Measurements from ENCODE around the gene KRT15.

KRT15 gene

DNA sequence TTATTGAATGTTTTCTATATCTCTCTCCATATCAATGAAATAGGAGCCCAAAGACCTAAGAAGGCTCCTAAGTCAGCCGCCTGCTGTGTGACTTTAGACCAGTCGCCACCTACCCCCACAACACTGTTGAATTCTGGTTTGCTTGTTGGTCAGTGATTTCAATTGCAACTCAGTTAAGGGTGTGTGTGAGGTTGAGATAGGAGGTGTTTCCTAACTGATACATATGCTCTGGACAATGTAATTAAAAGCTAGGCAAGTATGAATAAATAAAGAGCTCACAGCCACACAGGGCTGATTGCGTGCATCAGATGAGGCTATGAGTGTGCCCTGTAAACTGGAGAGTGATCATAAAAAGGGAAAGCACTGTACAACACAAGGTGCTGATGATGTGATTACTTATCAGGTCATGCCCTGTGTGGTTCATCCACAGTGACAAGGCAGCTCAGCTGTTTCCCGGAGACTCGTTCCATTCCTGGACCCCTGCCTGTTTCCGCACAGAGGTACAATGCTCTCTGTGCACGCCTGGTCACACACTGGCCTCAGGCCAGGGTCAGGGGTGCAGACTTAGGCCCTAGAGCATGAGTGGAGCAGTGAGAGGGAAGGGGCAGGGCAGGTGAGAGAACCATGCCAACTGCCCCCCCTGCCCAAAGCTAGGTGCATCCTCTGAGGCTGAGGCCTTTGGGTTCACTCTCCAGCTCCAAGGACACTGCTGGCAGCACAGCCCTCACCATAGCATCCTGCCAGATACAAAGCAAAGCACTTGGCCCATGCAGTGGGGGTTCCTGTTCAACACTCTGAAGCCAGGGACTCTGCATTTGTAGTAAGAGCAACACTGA is 34.5 kb downstream of the KRT15 start:
- TF ChIP-seq, protein P1, sequence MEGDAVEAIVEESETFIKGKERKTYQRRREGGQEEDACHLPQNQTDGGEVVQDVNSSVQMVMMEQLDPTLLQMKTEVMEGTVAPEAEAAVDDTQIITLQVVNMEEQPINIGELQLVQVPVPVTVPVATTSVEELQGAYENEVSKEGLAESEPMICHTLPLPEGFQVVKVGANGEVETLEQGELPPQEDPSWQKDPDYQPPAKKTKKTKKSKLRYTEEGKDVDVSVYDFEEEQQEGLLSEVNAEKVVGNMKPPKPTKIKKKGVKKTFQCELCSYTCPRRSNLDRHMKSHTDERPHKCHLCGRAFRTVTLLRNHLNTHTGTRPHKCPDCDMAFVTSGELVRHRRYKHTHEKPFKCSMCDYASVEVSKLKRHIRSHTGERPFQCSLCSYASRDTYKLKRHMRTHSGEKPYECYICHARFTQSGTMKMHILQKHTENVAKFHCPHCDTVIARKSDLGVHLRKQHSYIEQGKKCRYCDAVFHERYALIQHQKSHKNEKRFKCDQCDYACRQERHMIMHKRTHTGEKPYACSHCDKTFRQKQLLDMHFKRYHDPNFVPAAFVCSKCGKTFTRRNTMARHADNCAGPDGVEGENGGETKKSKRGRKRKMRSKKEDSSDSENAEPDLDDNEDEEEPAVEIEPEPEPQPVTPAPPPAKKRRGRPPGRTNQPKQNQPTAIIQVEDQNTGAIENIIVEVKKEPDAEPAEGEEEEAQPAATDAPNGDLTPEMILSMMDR (IDR thresholded peaks at IDR 0.05): no peak
- TF ChIP-seq ZFX (IDR thresholded peaks at IDR 0.05; ENCODE audit: borderline replicate concordance): no peak
- no peak overlapping the region for H3K27ac ChIP-seq

DNA sequence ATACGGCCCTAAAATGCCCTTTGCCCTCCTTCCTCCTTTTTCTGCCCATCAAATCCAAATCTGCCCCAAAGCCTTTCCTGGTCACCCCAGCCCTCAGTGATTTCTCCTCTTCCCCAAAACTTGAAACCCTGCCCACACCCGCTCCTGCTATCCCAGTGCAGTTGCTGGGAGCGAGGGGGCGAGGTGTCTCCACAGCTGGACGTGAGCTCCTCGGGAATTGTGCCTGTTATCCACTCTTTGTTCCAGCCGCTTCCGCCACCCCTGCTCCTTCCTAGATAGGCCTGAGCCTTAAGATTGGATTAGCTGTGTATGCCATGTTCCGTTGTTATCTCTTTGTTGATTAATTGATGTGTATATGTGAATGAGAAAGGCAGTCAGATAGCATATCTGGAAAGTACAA is 35.2 kb downstream of the KRT15 start:
- no peak overlapping the region for H3K27ac ChIP-seq
- no peak for TF ChIP-seq ZFX (IDR thresholded peaks at IDR 0.05; ENCODE audit: borderline replicate concordance)
- TF ChIP-seq, protein P1 (IDR thresholded peaks at IDR 0.05): no peak

DNA sequence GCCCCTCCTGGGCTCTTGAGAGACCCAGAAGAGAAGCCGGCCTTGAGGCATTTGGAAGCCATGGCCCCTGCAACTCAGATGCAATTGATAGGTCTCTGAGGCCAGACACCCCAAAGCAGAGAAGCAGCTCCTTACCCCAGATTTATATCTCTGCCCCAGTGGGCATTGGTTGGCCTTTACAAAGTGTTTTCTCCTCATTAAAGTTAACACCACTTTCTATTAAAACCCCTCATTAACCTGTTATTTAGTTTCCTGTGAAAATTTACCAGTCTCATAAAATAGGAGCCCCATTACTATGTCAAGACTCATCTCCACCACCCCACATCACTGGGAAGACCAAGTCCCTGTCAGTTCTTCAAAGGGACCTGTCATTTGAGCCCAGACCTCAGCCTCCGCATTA is 37.7 kb downstream of the KRT15 start, which contains the start of gene KRT35:
KRT35 (minus strand) TSS at position 116 of the 400 bp plus-strand sequence; CDS start at position 62, 54 bp downstream.
- H3K27ac ChIP-seq: no peak within 1 kb of the TSS
- no peak for TF ChIP-seq ZFX (IDR thresholded peaks at IDR 0.05; ENCODE audit: borderline replicate concordance)
- TF ChIP-seq, protein P1 (IDR thresholded peaks at IDR 0.05): no peak

DNA sequence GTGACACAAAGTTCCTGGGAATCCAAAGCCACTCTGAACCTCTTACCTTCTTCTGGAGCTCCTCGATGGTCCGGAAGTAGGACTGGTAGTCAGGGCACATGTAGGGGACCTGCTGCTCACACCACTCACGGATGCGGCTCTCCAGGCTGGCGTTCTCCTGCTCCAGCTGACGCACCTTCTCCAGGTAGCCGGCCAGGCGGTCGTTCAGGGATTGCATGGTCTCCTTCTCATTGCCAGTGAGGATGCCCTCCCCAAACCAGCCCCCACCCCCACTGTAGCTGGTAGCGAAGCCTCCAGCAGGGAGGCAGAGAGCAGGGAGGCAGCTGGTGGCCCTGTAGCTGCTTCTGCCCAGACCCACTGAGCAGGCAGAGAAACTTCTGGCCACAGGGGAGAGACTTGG is 38.1 kb downstream of the KRT15 start:
- no peak overlapping the region for H3K27ac ChIP-seq
- TF ChIP-seq ZFX (IDR thresholded peaks at IDR 0.05; ENCODE audit: borderline replicate concordance): no peak
- TF ChIP-seq, protein P1 (IDR thresholded peaks at IDR 0.05): no peak

DNA sequence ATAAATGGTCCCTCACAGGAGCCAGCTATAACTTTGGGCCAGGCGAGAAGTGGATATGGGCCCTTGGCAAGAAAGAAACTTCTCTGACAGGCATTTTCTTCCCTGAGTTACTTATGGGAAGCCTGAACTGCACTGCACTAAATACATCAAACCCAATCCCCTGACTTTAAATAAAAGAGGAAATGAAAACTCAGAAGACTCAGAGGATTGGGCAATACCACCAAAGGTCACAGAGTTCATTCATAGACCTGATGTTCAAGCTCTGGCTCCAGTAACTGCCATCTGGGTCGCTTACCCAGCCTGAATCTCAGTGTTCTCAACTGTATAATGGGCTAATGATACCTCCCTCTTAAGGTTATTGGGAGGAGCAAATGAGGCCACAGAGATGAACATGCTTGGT is 38.6 kb downstream of the KRT15 start:
- no peak overlapping the region for H3K27ac ChIP-seq
- TF ChIP-seq ZFX (IDR thresholded peaks at IDR 0.05; ENCODE audit: borderline replicate concordance): no peak
- TF ChIP-seq, protein P1 (IDR thresholded peaks at IDR 0.05): no peak

DNA sequence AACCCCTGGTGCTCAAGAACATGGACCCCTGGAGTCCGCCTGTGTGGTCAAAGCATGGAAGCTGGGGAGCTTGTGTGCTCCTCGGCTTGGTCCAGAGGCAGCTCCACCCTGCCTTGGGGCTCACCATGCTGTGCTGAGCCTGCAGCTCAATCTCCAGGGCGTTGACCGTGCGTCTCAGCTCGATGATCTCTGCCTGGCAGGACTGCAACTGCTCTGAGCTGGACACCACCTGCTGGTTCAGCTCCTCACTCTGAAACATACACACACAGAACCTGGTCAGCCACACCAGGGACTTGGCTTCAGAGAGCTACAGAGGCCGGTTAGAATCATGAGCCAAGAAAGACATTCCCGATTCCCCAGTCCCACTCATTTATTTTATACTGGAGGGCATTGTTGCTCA is 40.5 kb downstream of the KRT15 start:
- H3K27ac ChIP-seq: no peak overlapping the region

More for the DNA sequence above, 40.5 kb downstream of the KRT15 start:
- TF ChIP-seq, protein P1 (IDR thresholded peaks at IDR 0.05): no peak
- TF ChIP-seq ZFX (IDR thresholded peaks at IDR 0.05; ENCODE audit: borderline replicate concordance): no peak

All from 22Rv1 (cell line).